T-helper 2 cell treated with Interferon-gamma antibody and Interleukin-4, amounts not matched to agents 100 ng/mL and 5 ng/mL, for 36 hours (primary cell): ENCODE measurements around the gene KRT15. TPM values are rescaled to one million over a fixed set of nuclear protein-coding genes. Genes with fewer than 3 reads are reported as not detected.
"Not testable (repeated sequence)": the region's sequence is repeated elsewhere in the genome, so short reads cannot be mapped to it uniquely, and the experiment has no call there.

Experiments
- intact Hi-C: fragments of 100-400 bp; cut with micrococcal nuclease; formaldehyde crosslinking; loops from one replicate; pipeline ENCODE4 v1.15.1; 2023
- total RNA-seq: library from RNA; stranded (reverse); gene quantifications from 2 replicates; pipeline ENCODE4 v1.2.3, GENCODE V29; 2022

The KRT15 gene
- total RNA-seq, 1 donor from 2014 or later: not detected

DNA sequence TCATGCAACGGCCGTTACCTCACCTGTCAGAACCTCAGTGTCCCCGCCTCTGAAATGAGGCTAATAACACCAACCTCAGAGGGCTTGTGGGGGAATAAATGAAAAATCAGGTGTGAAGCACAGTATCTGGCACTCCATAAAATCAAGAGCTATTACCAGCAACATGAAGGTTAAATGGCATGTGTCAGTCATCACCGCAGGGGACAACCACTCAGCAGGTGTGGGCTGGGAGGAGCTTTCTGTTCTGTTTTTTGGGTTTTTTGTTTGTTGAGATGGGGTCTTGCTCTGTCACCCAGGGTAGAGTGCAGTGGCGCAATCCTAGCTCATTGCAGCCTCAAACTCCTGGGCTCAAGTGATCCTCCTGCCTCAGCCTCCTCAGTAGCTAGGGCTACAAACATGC lies 26.2 kb upstream of the KRT15 start:
- intact Hi-C loops: loop anchor here (5.0 kb wide), 2 partner anchors 638 to 743 kb away; no protein-coding TSS in a partner anchor

- intact Hi-C loops: no loop called here
These were observed 25.8 kb upstream of the KRT15 start for GRCh38 chr17:41544491-41544892.

DNA sequence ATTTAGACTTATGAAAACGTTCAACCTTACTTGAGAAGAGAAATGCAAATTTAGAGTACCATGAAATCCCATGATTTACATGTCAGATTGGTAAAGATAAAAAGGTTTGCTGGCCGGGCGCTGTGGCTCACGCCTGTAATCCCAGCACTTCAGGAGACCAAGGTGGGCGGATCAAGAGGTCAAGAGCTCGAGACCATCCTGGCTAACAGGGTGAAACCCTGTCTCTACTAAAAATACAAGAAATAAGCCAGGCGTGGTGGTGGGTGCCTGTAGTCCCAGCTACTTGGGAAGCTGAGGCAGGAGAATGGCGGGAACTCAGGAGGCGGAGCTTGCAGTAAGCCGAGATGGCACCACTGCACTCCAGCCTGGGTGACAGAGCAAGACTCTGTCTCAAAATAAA lies 24.1 kb upstream of the KRT15 start:
- intact Hi-C loops: not testable (repeated sequence)

- intact Hi-C loops: no loop called here
These were observed 23.7 kb upstream of the KRT15 start for GRCh38 chr17:41542357-41542756.

DNA sequence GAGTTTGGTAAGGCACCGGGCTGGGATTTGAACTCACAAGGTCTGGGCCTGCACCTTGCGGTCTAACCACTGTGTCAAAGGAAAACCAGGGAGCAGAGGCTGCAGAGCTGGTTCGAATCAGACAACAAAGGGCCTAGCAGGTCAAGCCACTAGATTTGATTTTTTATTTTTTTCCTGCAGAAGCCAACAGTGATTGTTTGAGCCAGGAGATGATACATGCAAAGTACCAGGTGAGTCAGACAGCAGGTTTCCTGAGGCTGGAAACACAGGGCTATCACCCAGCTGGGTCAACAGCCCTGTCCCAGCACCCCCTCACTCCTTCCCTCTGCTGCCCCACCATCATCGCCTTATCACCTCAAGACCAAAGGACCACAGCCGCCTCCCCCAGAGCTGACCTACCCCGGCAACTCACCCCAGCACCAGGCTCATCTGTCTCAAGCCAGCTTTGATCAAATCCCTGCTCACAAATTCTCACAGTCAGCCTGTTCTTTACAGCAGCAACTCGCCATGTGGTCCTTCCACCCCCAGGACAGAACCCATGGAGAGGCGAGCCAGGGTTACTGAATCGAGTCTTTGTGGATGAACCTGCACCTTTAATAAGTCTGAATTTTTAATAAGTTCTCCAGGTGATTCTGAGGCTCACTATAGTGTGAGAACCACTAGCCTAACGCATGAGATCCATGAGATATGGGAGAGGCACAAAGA lies 22.4 kb upstream of the KRT15 start:
- intact Hi-C loops: no loop called here

DNA sequence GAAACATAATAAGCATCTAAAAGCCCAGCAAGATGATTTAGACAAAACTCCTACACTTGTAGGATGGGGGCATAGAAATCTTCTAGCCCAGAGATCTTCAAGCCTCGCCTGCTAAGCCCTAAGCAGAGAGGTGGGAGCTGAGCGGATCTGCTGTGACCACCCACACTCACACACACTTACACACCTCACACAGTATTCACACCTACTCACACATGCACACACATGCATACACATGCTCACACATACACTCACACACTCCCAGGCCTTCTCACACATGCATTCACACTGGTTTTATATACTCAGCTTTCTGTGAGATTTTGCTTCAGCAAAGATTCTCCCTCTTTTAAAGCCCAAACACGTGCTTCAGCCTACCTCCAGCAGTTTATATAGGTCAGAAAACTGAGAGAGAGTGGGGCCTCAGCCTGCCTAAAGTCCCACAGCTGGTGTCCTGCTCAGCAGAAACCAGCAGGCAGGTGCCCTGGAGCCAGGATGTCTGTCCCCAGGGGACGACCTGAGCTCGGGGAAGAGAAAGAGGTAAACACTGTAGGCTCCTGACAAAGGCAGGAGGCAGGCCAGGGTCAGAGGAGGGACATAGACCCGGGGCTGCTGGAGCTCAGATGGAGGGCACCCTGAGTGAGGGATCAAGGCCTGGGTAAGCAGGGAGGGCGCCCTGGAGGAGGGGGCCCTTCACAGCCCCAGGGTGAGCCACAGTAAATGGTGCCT lies 21.4 kb upstream of the KRT15 start:
- intact Hi-C loops: no loop called here

GRCh38 chr17:41539071-41539492 lies 20.4 kb upstream of the KRT15 start:
- intact Hi-C loops: no loop called here

- intact Hi-C loops: no loop called here
These were observed 19.9 kb upstream of the KRT15 start for GRCh38 chr17:41538565-41538991.

DNA sequence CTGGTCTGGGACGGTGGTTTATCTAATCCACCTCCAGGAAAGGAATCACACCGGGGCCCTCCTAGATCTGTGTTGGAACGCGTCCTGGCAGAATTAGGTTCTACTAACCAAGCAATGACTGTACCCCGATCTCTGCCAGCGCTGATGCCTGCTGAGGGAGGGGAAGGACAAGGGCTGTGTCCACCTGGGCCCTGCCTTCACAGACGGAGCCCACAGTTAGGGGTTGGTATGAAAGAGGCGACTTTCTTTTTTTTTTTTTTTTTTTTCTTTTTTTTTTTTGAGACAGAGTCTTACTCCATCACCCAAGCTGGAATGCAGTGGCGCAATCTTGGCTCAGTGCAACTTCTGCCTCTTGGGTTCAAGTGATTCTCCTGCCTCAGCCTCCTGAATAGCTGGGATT lies 19.3 kb upstream of the KRT15 start:
- intact Hi-C loops: no loop called here

DNA sequence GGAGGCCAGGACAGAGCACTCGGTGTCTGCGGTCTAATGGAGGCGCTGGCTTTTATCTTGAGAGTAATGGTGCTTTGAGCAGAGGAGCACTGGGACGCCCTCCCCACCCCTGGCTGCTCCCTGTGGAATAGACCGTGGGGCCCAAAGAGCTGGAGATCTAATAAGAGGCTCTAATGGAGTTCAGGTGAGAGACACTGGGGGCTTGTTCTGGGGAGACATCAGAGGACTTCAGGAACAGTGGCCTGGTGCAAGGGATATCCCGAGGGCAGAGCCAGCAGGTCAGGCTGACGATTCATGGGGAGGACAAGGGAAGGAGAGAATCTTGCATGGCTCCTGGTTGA lies 18.9 kb upstream of the KRT15 start:
- intact Hi-C loops: no loop called here

DNA sequence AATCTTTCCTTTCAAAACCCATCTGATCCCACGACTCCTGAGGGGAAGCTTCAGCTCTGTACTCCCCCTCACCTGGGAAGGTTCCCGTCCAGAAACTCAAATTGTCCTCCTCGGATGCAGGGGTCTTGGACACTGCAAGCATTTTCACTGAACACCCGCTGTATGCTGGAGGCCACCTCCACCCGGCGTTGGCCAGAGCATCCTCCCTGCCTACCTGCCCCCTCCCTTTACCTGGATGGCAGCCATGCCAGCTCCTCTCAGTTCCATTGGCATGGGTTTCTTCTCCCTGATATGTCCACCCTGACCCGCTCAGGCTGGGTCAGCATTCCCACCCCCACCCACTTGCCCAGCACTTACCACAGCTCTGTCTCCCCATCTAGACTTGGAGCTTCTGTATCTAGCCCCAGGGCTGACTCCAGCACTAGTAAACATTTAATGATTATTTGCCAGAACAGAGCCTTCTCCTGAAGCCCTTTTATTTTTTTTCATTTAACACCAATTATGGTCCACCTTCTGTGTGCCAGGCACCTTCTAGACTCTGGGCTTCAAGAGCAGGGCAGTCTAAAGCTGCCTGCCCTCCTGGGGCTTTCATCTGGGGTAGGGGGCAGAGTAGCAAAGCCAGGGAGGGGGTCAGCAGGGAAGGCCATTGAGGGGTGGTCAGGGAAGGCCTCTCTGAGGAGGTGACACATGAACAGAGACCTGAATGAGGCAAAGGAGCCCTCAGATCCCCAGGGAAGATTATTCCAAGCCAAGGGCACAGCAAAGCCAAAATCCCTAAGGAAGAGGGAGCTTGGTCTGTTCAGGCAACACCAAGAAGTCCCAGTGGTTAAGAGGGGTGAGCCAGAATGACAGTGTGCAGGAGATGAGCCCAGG lies 18.3 kb upstream of the KRT15 start:
- intact Hi-C loops: no loop called here

DNA sequence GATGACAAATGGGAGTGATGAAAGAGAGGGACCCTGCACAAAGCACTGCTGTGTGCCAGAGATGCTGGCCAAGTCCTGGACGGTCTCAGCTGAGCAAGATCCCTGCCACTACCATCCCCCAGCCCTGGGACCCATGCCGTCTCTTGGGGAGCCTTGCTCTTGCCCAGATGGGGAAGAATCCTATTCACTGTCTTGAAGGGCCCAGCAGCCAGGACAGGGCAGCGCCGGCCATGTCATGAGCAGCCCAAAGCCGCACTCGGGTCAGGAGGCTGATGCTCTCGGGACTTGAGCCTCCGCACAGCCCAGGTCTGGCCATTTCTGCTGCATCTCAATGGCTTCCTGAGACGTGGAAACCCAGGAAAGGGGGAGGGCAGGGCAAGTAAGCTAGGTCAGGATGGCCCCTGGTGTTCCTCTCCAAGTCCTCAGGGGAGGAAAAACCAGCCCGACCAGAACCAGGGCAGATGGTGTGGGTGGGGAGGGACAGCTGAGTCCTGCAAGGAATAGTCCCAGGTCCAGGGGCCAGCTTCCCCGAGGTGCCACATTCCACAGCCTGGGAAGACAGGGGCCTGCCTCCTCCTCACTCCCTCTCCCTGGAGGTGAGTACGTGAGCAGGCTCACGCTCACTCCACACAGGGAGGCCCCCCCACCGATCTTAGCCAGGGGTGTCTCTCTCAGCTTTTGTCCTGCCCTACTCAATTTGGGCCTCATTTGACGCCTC lies 17.2 kb upstream of the KRT15 start:
- intact Hi-C loops: no loop called here

DNA sequence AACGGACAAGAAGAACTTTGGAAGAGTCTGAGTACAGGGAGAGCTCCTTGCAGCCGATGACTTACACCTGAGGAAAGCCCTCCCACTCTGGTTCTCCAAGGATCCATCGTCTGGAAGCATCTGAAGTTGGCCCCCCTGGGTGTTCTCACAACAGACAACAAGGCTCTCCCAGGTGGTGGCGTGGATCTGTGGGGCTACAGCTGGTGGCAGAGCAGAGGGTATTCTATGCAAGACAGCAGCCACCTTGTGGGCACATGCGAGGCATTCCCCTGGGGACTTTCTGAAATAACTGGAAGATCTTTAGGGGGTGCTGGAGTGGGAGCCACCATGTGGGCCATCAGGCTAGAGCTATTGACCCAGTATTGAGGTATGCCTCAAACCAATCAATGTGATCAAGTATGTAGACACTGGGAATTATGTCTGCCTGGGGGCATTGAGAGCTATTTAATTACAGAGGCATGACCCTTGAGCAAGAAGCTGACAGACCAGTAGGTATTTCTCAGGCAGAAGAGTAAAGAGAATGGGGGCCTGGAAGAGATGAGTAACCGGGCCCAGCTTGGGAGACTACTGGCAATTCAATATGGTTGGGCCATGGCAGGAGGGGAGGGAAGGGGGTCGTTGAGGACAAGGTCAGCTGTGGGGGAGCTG lies 16.3 kb upstream of the KRT15 start:
- intact Hi-C loops: no loop called here

GRCh38 chr17:41533613-41534012 lies 14.9 kb upstream of the KRT15 start:
- intact Hi-C loops: no loop called here

GRCh38 chr17:41532947-41533570 lies 14.4 kb upstream of the KRT15 start:
- intact Hi-C loops: no loop called here

DNA sequence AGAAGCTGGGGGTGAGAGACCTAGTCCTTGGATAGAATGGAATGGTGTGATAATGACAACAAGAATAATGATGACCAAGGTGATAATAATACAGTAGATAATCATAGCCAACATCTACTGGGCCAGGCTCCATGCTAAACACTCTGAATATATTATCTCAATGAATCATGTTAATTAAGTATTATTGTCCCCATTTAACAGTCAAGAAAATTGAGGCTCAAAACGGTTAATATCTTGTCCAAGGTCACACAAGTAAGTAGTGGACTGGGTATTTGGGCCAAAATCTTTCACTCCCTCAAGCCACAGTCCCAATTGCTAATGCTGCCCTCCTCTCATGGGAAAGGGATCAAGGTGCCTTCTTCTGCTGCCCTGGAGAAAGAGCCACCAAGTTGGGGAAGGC lies 13.3 kb upstream of the KRT15 start:
- intact Hi-C loops: no loop called here

DNA sequence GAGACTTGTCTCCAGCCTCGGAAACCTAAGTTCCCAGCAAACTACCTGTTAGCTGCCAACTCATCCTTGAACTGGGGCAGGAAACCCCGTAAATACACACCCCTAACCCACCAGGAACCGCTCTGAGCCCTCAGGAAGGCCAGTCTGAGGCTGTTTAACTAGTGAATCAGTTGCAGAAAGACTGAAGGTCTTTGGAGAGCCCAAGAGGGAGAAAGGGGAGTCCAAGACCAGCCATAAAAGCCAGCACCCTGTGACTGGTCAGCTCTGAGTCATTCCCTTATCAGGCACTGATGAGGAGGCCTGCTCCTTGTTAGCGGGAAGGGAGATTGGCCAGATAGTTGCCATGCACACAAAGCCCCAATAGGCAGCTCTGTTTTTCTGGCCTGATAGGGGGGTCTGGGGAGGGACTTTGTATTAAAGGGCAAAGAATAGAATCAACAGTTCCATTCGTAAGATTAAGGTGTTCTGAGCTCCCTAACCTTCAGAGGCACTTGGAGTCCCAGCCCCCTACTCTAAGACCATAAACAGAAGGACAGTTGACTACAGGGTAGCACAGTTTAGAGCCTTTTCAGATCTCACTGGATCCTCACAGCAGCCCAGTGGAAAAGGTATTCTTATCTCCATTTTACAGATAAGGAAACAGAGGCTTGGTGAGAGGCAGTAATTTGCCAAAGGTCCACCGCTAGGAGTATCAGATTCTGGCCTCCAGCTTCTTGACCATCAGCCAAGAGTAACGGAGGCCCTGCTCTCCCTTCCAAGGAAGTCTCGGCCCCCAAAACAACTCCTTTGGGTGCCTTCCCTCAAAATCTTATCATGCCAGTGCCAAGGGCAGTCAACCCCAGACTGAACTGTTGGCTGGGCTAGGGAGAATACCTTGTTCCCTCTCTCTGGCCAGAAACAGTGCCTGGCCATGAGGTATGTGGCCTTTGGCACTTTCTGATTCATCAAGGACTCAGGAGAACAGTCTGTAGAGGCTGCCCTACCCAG lies 11.7 kb upstream of the KRT15 start:
- intact Hi-C loops: no loop called here

DNA sequence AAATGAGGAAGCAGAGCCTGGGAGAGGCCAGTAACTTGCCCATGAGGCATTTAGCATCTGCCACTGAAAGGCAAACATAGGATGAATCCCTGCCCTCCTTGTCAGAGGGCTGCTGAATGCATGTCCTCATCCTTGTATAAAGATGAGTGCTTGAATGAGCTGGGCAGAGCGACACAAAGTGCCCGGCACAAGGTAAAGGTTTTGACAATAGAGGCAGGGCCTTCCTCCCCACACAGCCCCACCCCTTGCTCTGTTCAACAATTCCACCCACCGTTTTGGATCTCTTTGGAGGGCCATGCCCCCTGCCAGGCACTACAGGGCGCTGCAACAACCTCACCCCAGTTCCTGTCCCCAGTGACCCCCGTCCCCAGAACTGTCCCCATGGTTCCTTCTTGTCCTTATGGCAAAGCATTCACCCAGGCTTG lies 10.8 kb upstream of the KRT15 start:
- intact Hi-C loops: no loop called here

DNA sequence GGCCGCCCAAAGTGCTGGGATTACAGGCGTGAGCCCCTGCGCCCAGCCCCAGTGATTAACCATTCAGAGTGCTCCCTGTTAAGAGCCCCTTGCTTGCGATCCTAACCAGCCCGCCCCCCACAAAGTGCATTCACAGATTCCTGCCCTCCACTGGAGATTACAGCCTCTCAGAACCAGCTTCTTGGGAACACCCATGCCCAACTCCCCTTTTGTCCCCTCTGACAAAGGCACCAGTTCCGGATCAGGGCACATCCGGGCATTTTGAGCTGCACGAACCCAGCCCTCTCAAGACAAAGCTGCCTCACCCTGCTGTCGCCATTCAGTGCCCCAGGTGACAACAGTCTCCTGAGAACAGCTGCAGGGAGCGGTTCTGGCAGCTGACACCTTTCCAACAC lies 10.3 kb upstream of the KRT15 start:
- intact Hi-C loops: no loop called here
